Cardiac muscle cell (in vitro differentiated cells and primary cell): ENCODE measurements around the gene SFXN3. TPM values are rescaled to one million over a fixed set of nuclear protein-coding genes. Genes with fewer than 3 reads are reported as not detected.

Source experiments
- DNase-seq, 2 donors: peaks; one replicate each; pipeline versions ENCODE4 v3.0.0 to v3.0.0-alpha.2; 2010 to 2017; ENCODE audit warnings: low read depth in 1 of 2, low spot score in 1 of 2
- H3K27ac ChIP-seq: fragments of 200-600 bp; sonication (generic); 2 replicates; pipeline ENCODE4 v1.5.1; 2016
- H3K27me3 ChIP-seq: fragments of 200-600 bp; sonication (generic); 2 replicates; pipeline ENCODE4 v1.6.0; 2016; ENCODE audit warnings: control low read depth
- H3K36me3 ChIP-seq: fragments of 200-600 bp; sonication (generic); 2 replicates; pipeline ENCODE4 v1.5.1; 2016; ENCODE audit warnings: control low read depth
- H3K4me1 ChIP-seq: fragments of 200-600 bp; sonication (generic); 2 replicates; pipeline ENCODE4 v1.8.1; 2017; ENCODE audit warnings: low read depth, mild to moderate bottlenecking, mixed run types
- H3K4me3 ChIP-seq: fragments of 200-600 bp; sonication (generic); 2 replicates; pipeline ENCODE4 v1.5.1; 2016; ENCODE audit warnings: mild to moderate bottlenecking
- H3K9me3 ChIP-seq: fragments of 200-600 bp; sonication (generic); 2 replicates; pipeline ENCODE4 v1.5.1; 2017; ENCODE audit warnings: low read depth, mild to moderate bottlenecking, control low read depth
- polyA plus RNA-seq: library from polyadenylated mRNA; unstranded; fragments of >200 nt; fragmentation: Nextera tagmentation; extraction: Ambion mirVana; gene quantifications from 2 replicates; pipeline ENCODE4 v1.2.1, GENCODE V29; 2016
- total RNA-seq: library from RNA; depleted of rRNA; stranded (reverse); fragments of >200 nt; gene quantifications from 2 replicates; pipeline ENCODE4 v1.2.3, GENCODE V29; 2016
- TF ChIP-seq, protein P1 (sequence below): IDR thresholded peaks from 2 replicates; pipeline ENCODE4 v1.5.1; 2012; ENCODE audit warnings: low read depth, mild to moderate bottlenecking, low read length

The SFXN3 gene
- total and polyA plus RNA-seq, 2 experiments from 2014 or later, result 23.4 to 37.8 TPM

DNA sequence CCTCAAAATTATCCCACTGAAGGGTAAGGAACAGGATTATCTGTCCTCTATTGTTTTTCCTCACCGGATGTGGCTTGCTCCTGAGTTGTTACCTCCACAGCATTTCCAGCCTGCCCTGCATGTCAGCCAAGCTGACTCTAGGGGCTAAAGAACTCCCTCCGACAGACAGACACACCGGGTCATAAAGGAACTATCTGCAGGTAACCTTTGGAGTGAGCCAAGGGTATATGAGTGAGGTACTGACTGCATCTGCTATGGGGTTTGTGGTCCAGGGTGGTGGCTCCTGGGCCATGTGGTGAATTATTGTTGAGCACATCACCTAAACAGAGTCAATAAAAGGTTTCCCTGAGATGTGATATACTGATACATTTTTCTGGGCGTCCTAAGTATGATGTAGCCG is 23.8 kb downstream of the SFXN3 start:
- no peak for DNase-seq
- Histone ChIP-seq H3K4me3 (no peak overlapping the region), H3K27me3 (peaks cover 24% of the 10 kb centered on the region), H3K4me1 (no peaks in the 10 kb centered on the region), H3K9me3 (no peaks in the 10 kb centered on the region), H3K36me3 (no peaks in the 10 kb centered on the region), H3K27ac (no peak overlapping the region)
- TF ChIP-seq, protein P1, sequence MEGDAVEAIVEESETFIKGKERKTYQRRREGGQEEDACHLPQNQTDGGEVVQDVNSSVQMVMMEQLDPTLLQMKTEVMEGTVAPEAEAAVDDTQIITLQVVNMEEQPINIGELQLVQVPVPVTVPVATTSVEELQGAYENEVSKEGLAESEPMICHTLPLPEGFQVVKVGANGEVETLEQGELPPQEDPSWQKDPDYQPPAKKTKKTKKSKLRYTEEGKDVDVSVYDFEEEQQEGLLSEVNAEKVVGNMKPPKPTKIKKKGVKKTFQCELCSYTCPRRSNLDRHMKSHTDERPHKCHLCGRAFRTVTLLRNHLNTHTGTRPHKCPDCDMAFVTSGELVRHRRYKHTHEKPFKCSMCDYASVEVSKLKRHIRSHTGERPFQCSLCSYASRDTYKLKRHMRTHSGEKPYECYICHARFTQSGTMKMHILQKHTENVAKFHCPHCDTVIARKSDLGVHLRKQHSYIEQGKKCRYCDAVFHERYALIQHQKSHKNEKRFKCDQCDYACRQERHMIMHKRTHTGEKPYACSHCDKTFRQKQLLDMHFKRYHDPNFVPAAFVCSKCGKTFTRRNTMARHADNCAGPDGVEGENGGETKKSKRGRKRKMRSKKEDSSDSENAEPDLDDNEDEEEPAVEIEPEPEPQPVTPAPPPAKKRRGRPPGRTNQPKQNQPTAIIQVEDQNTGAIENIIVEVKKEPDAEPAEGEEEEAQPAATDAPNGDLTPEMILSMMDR, result no peak

DNA sequence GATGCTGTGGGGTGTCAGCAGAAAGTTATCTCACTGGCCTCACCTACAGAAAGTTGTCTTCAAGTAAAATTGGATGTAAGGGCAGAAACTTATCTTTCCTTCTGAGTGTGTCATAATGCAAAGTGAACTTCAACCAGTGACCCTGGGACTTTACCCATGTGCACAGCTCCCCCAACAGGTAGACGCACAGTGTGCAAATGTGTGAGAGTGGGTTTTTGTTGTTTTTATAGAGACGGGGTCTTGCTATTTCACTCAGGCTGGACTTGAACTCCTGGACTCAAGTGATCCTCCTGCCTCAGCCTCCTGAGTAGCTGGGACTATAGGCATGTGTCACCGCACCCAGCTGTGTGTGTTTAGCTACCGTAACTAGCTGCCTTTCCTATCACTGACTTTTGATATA is 24.4 kb downstream of the SFXN3 start:
- no peak overlapping the region for H3K4me3 ChIP-seq
- no peaks in the 10 kb centered on the region for H3K4me1 ChIP-seq
- TF ChIP-seq, protein P1, result peak; percentile 9
- no peaks in the 10 kb centered on the region for H3K36me3 ChIP-seq
- H3K27ac ChIP-seq, result no peak overlapping the region
- H3K9me3 ChIP-seq, result no peaks in the 10 kb centered on the region
- no peak for DNase-seq
- peaks cover 19% of the 10 kb centered on the region for H3K27me3 ChIP-seq

DNA sequence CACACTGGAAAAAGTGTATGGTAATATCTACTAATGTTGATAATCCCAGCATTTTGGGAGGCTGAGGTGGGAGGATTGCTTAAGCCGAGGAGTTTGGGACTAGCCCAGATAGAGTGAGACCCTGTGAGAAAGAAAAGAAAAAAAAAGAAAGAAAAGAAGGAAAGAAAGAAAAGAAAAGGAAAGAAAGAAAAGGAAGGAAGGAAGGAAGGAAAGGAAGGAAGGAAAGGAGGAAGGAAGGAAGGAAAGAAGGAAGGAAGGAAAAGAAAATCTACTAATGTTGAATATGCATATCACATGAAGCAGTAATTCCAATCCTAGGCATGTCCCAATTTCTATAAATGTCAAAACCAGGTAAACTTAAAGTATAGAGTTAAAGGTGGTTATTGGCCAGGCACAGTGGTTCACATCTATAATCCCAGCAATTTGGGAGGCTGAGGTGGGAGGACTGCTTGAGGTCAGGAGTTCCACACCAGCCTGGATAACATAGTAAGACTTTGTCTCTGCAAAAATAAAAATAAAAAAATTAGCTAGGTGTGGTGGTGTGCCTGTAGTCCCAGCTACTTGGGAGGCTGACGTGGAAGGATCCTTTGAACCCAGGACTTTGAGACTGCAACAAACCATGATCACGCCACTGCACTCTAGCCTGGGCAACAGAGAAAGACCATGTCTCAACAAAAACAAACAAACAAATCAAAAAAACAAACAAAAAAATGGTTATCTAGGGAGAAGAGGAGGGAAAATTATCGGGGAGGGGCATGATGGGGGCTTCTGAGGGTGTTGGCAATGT is 25.5 kb downstream of the SFXN3 start:
- no peak for DNase-seq
- H3K27ac ChIP-seq, result no peak overlapping the region
- no peaks in the 10 kb centered on the region for H3K36me3 ChIP-seq
- H3K4me1 ChIP-seq, result peaks cover 5% of the 10 kb centered on the region
- TF ChIP-seq, protein P1, result no peak
- no peaks in the 10 kb centered on the region for H3K9me3 ChIP-seq
- H3K4me3 ChIP-seq, result no peak overlapping the region
- peaks cover 7% of the 10 kb centered on the region for H3K27me3 ChIP-seq

DNA sequence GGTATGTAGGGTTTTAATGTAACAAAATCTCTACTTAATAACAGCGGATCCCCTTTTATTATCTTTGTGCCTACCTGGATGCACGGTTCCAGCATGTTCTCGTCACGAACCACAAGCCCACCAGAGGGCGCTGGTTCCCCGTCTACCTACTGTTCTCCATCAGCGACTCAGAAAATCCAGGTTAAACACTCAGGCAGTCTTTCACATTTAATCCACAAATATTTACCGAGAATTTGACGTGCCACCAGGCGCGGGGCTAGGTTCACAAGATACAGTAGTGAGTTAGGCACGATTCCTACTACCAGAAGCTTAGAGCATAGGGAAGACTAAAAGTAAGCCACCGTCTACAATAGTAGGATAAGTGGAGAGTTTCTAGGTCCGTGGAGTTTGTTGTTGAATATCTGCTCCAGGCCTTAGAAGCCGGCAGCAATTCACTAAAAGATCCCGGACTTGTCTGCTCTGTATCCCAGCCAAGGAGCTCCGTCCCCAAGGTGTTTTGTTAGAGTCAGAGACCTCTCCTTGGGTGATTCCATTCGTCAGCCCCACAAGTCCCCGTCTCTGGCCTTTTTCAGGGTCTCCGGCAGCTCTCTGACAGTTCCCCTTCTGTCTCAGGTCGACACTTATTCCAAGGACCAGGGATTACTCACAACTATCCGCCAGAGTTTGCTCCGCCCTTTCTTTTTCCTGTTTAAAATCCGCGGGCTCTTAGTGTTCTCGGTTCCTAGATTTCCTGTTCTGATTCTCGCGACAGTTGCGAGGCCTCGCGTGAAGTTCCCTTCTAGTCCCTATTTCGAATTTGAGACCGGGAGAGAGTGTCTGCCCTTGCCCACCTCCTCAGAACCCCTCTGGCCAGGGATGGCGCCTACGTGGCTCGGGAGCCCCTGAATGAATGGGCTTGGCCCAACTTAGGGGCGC is 29.3 kb downstream of the SFXN3 start:
- TF ChIP-seq, protein P1, result peak; percentile 91
- Histone ChIP-seq H3K9me3 (no peaks in the 10 kb centered on the region), H3K27ac (peak overlapping the region; percentile 99), H3K4me1 (peaks cover 31% of the 10 kb centered on the region), H3K4me3 (peak overlapping the region; percentile 54), H3K27me3 (peaks cover 19% of the 10 kb centered on the region), H3K36me3 (no peaks in the 10 kb centered on the region)
- DNase-seq, result peak; percentile 93 to 94

DNA sequence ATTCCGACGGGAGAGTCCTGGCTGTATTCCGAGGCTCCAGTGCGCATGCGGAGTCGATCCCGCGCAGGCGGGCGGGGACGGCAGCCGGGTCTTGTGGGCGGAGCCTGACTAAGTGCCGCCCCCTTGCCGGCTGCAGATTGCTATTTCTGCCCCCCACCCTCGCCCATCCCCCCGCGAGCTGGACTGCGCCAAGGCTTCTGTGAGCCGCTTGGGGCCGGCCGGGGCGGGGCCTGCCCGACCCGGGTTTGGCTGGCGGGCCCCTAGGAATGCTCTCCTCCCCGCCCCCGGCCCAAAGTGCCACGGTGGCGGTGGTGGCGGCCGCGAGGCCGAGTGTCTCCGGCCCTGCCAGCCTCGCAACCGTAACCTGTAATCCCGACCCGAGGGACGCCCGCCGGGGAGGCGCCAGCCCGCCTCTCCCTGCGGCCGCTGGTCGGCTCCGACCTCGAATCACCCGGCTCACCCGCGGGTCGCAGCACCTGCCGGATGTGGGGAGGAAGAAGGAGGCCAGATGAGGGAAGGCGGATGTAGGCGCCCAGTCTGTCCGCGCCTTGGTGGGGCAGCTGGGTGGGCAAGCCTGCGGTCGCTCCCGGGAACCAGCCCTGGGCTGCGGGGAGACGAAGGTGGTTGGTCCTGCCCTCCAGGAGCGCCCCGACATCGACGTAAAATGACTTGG is 30.1 kb downstream of the SFXN3 start:
- H3K4me3 ChIP-seq, result peak overlapping the region; percentile 54
- H3K9me3 ChIP-seq, result no peaks in the 10 kb centered on the region
- H3K4me1 ChIP-seq, result peaks cover 36% of the 10 kb centered on the region
- DNase-seq, result peak; percentile 95 to 97
- peak overlapping the region; percentile 99 for H3K27ac ChIP-seq
- TF ChIP-seq, protein P1, result no peak
- H3K27me3 ChIP-seq, result peaks cover 27% of the 10 kb centered on the region
- H3K36me3 ChIP-seq, result no peaks in the 10 kb centered on the region
